GM10847 (cell line): Measurements from ENCODE around the gene CAMK2G.

Source experiments
- POLR2A ChIP-seq: IDR thresholded peaks from 2 replicates; pipeline ENCODE4 v1.6.1; 2011; ENCODE audit not compliant: insufficient read length; ENCODE audit errors: extremely low read depth

Gene CAMK2G

DNA sequence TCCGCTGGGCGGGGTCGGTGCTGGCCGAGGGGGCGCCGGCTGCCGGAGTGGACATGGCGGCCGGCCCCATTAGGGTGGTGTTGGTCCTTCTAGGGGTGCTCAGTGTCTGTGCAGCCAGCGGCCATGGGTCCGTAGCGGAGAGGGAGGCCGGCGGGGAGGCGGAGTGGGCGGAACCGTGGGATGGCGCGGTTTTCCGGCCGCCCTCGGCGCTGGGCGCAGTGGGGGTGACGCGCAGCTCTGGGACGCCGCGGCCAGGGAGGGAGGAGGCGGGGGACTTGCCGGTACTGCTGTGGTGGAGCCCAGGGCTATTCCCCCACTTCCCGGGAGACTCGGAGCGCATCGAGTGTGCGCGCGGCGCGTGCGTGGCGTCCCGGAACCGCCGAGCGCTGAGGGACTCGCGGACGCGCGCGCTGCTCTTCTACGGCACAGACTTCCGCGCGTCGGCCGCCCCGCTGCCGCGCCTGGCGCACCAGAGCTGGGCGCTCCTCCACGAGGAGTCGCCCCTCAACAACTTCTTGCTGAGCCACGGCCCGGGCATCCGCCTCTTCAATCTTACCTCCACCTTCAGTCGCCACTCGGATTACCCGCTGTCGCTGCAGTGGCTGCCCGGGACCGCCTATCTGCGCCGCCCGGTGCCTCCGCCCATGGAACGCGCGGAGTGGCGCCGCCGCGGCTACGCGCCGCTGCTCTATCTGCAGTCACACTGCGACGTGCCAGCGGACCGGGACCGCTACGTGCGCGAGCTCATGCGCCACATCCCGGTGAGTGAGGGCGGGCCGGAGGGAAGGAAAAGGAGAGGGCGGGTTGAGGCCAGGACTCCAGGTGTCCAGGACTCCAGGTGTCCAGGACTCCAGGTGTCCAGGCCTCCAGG lies 101.8 kb downstream of the CAMK2G start:
- TF ChIP-seq POLR2A = peak; percentile 54

DNA sequence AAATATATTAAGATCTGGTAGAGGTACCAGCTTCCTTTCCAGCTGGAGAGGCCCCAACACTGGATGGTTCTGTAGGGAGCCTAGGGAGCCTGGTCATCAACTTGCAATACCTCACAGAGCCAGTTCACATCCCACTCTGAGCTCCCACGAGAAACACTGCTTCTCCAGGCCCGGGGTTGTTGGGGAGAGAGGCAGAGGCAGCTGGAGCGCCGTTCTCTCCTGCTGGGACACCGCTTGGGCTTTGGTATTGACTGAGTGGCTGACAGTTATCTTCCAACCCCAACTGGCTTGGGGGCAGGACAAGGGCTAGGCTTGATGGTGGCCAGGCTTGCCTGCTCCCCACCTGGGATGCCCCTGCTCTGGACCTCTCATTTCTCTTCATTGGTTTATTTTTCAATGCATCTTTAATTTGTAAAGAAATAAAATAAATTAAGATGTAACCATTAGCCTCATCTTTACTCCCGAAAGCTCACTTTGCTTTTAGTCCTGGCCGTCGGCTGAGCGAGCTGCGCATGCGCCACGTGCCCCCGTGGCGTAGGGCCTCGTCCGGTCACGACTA lies 102.6 kb downstream of the CAMK2G start:
- TF ChIP-seq POLR2A = no peak

- no peak for TF ChIP-seq POLR2A
Observed at GRCh38 chr10:73769396-73769795, 105.0 kb downstream of the CAMK2G start.

DNA sequence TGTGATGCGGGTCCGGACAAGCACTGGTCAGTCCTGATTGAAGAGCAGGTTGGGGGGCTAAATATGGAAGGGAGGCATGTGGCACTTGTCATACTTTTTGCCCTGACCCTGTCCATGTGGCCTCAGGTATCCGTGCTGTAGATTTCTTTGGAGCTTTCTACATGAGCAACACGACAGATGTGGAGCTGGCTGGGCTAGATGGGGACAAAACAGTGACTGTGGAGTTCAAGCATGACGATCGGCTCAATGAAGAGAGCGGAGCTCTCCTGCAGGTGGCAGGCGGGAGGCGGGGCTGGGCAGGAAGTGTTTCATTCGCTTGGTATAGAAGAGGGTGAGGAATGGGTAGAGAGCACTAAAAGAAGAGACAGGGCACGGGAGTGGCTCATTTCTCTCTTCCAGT lies 105.5 kb downstream of the CAMK2G start:
- no peak for TF ChIP-seq POLR2A

GRCh38 chr10:73765066-73765465 lies 109.3 kb downstream of the CAMK2G start:
- no peak for TF ChIP-seq POLR2A

GRCh38 chr10:73763343-73763742 lies 111.0 kb downstream of the CAMK2G start:
- no peak for TF ChIP-seq POLR2A

DNA sequence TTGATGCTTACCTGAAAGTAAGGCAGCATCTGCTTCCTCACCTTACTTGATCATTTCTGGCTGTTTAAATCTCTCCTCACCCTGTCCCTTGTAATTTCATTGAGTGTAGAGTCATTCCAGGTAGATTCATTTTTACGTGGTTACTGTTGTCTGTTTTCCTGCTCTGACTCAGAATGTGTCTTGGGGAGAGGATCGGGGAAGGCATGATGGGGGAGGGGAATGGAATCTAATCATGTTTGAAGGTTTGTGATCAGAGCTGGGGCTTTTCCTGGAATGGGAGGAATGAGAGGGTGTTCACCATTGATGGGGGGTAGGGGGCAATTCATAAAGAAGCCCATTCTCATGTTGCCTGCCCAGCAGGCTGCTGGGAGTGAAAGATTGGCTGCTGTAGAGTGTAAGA lies 111.4 kb downstream of the CAMK2G start:
- no peak for TF ChIP-seq POLR2A
